Measurements from ENCODE around the gene SH3TC2.
"Not testable (repeated sequence)": the region's sequence is repeated elsewhere in the genome, so short reads cannot be mapped to it uniquely, and the experiment has no call there.

The SH3TC2 gene

DNA sequence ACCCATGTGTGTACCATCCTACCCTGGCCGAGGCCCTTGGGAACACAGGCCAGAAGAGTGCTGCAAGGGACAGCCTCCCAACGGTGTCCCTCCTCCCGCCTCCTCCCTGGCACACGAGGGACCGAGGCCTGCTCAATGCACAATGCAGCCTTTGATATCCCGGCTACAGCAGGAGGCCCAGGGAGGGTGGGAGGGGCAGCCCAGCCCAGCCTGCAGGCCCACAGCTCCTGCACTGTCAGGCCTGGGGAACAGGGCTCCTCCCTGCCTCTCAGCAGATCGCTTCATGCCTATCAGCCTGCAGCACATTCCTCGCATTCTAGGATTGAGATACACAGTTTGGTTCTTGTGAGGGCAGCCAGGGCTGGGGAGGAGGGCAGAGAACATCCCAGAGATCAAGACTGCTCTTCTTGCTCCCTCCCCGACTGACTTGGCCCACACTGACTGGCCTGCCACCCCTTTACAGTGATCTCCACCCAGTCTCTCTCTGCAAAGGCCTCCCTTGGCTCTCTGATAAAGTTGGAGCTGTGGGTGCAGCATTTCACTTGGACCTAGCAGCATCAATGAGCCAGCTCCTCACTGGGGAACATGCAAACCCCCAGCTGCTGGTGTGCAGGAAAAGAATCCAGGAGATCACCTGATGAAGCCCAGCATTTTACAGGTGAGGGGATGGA lies at the start of gene SH3TC2:
Gene SH3TC2 (minus strand): TSS at position 46 of the 671 bp plus-strand sequence. CDS start 40 bp downstream, at position 6.
- DNase-seq = no peak

DNA sequence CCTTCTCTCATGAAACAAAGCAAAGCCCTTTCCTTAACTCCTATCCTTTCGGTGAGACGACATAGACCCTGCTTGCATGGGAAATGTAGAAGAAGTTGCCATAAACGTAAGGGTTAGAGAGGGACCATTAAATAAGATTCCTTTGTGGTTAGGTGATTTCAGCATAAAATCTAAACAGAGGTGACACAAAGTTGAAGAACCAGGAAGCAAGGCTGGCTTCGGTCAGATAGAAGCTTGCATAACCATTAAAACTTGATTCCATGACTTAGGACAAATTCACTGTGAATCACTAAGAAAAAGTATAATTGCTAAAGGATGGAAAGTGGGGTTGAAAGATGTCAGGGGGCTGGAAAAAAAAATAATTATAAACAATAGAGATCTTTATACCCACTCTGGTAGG lies 47.5 kb upstream of the SH3TC2 start:
- no peak for DNase-seq

DNA sequence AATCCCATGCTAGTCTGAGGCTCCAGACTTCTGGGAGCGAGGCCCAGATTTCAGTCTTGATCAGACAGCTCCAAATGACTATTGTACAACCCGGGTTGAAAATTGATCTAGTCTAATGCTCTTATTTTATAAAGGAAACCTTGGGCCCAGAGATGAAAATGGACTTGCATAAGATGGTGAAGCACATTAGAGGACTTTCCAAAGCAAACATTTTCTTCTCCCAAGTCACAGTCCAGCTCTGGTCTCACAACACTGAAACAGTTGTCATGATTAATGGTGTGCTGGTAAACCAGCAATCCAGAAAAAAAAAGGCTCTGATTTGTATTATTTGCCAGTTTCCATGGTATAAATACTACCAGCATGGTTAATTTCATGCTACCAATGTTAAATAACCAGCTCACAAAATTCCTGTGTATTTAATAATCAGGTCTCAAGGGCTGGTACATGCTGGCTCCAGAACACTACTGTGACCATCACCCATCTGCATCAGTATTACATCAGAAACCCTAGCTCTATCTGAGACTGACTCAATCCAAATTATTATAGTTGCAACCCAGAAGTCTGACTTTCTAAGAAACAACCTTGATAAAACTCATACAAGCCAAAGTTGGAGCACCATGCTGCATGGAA lies 45.9 kb upstream of the SH3TC2 start:
- DNase-seq = no peak

DNA sequence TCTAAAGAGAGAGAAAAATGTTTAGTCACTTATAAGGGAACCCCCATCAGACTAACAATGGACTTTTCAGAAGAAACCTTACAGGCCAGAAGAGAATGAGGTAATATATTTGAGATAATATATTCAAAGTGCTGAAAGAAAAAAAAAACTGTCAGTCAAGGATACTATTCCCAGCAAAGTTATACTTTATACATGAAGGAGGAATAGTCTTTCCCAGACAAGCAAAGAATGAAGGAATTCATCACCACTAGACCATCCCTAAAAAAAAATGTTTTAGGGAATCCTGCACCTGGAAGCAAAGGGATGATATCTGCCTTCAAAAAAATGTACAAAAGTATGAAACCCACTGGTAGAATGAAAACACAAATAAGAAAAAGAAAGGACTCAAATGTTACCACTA lies 37.5 kb upstream of the SH3TC2 start:
- DNase-seq = no peak

DNA sequence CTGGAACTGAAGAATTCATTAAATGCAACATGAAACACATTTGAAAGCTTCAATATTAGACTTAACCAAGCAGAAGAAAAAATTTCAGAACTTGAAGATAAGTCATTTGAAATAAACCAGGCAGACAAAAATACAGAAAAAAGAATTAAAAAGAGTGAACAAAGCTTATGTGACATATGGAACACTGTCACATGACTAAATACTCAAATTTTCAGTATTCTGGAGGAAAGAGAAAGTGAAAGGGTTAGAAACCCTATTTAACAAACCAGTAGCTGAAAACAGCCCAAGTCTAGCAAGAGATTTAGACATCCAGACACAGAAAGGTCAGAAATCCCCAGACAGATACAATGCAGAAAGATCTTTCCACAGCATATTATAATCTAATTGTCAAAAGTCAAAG lies 37.1 kb upstream of the SH3TC2 start:
- no peak for DNase-seq

DNA sequence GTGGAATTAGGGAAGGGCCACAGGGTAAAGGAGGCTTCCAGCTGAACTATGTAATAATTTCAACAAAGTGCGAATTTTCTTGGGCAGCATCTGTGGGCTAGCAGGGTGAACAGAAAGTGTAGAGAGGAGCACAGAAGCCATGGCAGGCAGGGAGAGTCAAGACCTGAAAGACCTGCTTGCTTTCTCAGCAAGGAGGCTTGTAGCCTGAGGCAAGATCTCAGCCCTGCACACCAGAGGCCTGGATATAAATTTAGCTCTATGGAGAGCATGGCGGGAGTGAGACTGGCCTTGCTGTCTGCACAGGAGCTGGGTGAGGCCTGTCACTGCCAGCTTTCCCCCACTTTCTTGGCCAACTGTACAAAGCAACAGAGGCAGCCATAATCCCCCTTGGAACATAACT lies 32.1 kb upstream of the SH3TC2 start:
- no peak for DNase-seq

DNA sequence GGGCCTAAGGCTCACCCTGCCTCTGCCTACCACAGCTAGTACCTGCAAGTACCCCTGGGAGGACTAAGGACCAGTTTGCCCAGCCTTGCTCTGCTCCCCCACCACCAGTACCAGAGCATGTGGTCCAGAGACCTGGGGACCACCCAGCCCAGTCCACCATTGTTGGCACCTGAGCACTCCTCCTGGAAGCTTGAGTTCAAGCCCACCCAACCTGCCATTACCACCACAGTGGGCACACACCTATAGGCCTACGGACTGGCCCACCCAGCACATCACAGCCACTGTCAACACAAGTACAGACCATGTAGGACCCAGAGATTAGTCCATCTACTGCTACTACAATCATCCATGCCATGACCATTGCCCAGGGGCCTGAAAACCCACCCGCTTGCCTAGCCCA lies 30.8 kb upstream of the SH3TC2 start:
- no peak for DNase-seq

DNA sequence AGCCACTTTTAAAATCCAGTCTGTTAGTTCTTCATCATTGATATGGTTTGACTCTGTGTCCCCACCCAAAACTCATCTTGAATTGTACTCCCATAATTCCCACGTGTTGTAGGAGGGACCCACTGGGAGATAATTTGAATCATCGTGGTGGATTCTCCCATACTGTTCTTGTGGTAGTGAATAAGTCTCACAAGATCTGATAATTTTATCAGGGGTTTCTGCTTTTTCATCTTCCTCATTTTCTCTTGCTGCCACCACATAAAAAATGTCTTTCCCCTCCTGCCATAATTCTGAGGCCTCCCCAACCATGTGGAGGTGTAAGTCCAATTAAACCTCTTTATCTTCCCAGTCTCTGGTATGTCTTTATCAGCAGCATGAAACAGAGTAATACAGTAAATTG lies 26.9 kb upstream of the SH3TC2 start:
- DNase-seq = no peak

DNA sequence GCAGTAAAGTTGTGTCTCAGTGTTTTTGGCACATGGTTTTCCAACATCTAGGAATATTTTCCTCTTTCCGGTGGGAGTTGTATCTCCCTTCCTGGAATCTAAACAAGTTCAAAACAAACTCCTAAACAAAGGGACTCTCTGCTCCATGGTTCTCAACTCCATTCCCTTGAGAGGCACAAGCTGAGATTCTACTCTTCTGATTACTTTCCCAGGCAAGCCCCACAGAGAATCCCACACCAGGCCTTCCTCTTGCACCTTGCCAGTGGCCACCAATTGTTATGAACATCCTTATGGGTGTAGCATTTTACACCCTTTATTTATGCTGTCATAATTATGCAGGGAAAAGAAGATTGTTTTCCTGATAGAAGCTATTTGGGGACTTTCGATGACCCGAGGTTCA lies 25.8 kb upstream of the SH3TC2 start:
- DNase-seq = no peak

DNA sequence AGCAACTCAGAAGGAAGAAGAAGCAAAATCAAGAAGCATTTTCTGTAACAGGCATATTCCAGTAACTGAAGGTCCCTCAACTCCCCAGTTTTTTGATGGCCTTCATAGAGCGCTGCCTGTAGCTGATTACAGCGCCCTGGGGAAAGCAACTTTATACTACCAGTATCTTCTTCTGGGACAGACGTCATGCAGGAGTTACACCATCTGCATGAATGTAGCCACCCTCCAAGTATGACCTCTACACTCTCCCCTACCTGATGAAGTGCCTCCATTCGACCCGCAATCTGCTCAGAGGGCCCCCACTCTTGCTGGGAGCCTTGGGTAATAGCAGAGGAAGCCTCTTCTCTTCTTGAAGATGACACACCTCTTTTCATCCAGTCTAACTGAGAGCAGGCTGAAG lies 21.0 kb upstream of the SH3TC2 start:
- no peak for DNase-seq

DNA sequence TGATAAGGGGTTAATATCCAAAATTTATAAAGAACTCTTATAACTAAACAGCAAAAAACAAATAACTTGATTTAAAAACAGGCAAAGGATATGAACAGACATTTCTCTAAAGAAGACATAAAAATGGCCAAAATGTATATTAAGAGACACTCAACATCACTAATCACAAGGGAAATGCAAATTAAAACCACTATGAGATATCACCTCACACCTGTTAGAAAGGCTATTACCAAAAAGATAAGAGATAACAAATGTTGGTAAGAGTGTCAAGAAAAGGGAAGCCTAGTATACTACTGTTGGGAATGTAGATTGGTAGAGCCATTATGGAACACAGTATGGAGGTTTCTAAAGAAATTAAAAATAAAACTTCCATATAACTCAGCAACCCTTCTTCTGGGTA lies 19.4 kb upstream of the SH3TC2 start:
- DNase-seq = no peak

DNA sequence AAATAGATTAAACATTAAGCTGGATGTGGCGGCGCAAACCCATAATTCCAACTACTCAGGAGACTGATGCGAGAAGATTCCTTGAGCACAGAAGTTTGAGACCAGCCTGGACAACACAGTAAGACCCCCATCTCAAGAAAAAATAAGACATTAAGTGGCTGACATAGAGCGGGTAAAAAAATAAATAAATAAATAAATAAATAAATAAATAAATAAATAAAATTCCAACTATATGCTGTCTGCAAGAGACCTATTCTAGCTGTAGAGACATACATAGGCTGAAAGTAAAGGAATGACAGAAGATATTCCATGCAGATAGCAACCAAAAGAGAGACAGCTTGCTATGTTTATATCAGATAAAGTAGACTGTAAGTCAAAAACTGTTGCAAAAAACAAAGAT lies 17.4 kb upstream of the SH3TC2 start:
- DNase-seq = no peak

DNA sequence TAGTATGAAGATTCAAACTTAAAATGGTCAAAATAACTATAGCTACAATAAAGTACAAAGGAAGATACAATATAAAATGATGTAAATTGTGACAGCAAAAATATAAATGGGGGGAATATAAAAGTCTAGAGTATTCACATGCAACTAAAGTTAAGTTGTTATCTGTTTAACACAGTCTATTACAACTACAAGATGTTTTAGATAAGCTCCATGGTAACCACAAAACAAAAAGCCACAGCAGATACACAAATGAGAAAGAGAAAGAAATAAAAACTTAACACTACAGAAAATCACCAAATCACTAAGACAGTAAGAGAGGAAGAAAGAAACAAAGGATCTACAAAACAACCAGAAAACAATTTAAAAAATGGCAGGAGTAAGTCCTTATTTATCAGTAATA lies 17.0 kb upstream of the SH3TC2 start:
- no peak for DNase-seq

DNA sequence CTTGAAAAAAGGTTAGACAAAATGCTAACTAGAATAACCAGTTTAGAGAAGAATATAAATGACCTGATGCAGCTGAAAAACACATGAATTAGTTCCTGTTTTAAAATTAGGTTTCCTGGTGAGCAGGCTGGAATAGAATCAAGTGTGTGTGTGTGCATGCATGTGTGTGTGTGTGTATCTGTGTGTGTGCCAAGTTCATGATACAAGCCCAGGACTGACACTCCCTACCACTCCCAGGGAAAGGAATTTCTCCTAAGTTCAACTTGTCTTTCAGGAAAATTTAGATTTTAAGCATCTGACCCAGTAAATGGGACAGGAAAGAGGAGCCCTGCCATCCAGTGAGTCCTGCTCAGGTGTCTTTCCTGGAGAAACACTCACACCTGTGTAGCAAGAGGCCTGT lies 11.2 kb upstream of the SH3TC2 start:
- DNase-seq = not testable (repeated sequence)

DNA sequence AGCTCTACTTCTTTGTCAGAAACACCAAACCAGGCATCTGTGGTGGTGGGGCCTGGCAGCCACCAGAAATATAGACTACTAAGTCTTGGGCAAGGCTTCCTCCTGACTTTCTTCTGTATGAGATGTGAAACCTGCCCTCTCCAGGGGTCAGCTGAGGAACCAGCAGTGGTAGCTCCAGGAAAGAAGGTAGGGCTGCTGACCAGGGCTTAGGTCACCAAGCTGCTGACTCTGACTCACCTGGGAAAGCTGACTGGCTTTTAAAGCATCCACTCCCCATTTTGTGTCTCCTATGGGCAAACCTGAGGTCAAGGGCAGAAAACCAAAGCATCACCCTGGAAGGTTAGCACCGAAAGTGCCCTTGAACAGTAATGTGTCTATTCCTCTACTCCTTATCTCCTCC lies 10.4 kb upstream of the SH3TC2 start:
- DNase-seq = no peak

DNA sequence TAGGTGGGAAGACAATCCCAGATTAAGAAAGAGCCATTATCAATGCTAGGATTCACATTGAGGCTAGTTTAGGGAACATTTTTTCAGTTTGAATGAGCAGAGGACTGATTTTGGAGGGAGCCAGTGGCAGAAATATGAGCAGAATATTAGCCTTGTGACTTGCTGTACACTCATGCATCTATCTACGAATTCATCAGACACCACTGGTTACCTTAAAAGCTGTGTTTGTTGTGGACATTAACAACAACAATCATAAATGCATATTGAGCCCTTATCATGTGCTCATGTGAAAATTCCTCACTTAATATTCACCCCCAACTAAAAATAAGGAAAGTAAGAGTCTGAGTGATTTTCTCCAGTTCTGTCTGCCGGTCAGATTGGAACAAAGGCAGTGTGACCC lies 9.9 kb upstream of the SH3TC2 start:
- DNase-seq = no peak

DNA sequence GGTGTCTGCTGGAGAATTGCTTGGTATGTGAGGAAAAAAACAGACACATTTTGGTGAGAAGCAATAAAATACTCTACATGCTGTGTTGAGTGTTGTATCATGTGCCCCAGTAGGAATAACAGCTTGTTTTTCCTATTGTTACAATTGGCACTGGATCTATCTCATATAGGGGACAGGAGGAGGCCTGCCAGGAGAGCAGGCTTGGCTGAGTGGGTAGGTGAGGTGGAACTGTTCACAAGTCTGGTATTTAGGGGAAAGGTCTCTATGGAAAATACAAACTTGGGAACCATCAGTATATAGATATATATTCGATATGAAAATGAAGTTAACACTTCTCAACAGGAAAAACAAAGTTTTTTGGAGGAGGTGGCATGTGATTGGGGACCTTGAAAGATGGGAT lies 9.5 kb upstream of the SH3TC2 start:
- DNase-seq = no peak

DNA sequence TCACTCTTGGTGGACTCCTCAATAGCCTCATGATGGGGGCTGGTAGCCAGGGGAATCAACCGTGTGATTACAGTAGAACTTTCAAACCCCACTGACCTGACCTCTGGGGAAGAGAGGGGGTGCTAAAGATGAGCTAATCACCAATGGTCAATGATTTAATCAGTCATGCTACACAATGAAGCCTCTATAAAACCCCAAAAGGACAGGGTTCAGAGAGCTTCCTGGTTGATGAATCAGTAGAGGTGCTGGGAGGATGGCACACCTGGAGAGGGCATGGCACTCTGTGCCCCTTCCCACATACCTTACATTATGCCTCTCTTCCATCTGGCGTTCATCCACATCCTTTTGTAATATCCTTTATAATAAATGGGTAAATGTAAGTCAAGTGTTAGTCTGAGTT lies 8.9 kb upstream of the SH3TC2 start:
- no peak for DNase-seq

DNA sequence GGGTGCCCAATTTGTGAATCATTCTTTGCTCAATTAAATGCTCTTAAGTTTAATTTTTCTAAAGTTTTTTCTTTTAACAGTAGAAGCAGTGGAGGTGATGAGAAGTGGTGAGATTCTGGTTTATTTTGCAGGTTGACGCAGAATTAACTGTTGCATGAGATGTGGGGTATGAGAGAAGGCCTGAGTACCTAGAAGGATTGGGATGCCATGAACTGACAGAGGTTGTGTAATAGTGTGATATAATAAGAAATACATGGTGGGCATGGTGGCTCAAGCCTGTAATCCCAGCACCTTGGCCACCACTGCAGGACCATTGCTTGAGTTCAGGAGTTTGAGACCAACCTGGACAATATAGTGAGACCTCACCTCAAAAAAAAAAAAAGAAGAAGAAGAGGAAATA lies 8.4 kb upstream of the SH3TC2 start:
- DNase-seq = no peak

DNA sequence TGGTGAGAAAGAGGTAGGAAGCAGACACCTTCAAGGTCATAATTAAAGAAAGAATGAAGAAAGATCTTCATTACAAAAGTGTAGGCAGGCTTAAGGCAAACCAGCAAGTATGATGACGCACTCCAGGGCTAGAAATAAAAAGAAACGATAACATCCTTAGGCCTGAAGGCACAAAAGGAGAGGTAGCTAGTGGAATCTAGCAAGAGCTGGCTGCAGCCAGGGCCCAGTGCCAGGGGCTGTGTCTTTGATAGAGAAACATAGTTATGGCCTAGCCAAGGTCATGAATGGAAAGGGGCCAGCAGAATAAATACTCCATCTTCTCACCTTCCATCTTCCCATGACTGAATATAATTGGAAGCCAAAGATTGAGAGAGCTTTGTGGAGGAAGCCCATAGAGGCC lies 6.8 kb upstream of the SH3TC2 start:
- DNase-seq = no peak

DNA sequence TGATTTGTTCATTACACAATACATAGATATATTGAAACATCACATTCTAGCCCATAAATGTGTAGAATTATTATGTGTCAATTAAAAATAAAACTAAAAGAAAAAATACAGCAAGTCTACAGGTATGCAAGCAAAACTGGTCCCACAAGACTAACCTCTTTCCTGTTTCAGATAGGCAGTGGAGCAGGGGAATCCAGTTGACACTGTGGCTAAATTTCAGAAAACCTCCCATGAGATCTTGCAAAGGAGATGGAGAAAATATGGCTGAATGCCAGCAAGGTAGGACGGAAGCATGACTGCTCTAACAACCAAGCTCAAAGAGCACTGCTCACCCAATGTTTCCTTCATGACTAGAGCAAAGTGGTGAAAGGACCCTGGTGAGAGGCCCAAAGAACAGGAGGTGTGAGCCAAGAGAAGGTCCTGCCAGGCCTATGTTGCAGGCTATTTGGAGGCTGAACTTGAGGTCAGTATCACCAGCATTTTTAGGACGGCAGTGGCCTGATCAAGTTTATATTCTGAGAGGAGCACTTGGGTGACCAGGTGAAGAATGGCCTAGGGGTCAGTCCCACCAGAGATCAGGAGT lies 1.1 kb upstream of the SH3TC2 start:
- DNase-seq = no peak

DNA sequence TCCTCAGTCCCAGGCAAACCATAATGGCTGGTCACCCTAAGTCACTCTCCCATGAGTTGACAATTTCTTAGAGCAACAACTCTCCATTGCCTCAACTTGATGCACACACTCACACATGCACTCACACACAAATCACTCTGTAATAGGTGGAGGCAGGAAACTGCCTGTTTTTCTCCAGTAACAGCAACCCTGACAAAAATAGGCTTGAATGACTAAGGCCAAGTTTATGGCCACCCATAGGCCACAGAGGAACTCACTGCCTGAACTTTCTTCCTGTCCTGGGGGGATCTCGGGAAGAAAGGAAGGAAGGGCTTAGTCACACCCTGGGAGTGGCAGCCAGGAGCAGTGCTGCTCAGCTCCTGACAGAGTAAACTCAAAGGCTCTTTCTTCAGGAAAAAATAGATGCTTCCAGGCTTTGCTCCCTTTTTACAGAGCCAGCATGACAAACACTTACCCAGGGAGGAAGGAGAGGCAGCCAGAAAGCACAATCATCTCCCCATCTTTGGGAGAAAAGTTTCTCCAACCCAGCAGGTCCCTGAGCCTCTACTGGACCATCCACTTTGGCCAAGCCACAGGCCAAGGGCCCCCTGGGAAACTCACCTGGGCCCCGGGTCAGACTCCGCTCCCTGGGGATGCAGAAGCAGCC lies 368 bp downstream of the SH3TC2 start:
- peak in 1 of 2 experiments; percentile 23 for DNase-seq

DNA sequence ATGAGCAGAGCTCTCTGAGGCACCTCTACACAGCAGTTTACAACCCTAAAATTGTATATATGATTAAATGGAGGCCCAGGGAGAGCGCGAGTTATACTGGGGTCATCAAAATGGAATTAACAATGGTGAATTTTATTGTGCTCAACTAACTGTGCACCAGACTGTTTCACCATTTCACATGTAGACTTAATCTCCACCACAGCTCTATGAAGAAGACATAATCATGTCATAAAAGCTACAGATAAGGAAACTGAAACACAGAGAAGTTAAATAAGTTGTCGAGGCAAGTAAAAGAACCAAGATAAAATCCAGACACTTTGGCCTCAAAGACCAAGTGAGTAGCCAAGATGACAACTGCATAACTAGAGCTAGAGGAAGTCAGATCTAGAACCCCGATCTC lies 1.5 kb downstream of the SH3TC2 start:
- DNase-seq = no peak

DNA sequence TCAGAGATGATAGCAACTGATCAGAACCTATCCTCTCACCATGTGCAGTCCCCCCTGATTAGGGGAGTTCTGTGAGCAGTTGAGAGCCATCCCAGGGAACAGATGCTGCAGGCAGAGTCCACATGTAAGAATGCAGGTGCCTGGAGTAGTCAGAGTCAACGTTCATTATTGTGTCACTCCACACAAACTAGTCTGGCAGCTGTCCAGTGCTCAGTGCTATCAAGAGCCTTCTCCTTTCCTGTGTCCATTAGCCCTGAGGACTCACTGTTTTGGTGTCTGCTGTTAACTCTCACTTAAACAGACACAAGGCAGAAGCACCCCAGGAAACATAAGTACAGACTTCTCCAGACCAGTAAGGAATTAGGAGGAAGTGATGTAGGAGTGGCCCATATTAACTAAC lies 2.5 kb downstream of the SH3TC2 start:
- DNase-seq = peak; percentile 68 to 70
